OCI-LY7 (cell line): ENCODE measurements around the gene TGM3.

Experiments
- EZH2phosphoT487 ChIP-seq: fragments of 200-600 bp; sonication (generic); IDR thresholded peaks from 2 replicates; pipeline ENCODE4 v1.6.1; 2018; ENCODE audit warnings: low read depth, borderline replicate concordance, mild to moderate bottlenecking, mixed run types, antibody characterized with exemption, low read length, moderate library complexity, mixed read lengths
- TF ChIP-seq, protein P1 (sequence below): fragments of 200-600 bp; sonication (generic); conservative IDR thresholded peaks from 2 replicates; pipeline ENCODE4 v1.5.1; 2014; ENCODE audit warnings: mild to moderate bottlenecking, antibody characterized with exemption, low read length, moderate library complexity, mixed read lengths

DNA sequence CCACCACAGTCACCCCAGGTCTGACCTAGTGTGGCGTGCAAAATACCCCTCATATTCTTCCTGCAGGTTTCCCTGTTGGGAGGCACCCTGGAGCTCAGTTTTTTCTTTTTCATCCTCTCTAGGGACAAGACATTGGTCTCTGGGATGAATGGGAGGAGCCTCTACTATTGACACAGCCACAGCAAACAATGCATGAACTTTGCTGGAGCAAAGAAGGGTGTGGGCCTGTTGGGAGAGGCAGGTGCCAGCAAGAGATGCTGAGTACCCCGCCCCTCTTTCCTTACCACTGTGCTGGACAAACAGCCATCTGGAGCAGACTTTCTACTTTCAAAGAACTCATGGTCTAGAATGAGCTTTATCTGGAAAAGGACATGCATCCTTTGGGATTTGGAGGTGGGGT lies 10.1 kb downstream of the TGM3 start:
- TF ChIP-seq, protein P1, sequence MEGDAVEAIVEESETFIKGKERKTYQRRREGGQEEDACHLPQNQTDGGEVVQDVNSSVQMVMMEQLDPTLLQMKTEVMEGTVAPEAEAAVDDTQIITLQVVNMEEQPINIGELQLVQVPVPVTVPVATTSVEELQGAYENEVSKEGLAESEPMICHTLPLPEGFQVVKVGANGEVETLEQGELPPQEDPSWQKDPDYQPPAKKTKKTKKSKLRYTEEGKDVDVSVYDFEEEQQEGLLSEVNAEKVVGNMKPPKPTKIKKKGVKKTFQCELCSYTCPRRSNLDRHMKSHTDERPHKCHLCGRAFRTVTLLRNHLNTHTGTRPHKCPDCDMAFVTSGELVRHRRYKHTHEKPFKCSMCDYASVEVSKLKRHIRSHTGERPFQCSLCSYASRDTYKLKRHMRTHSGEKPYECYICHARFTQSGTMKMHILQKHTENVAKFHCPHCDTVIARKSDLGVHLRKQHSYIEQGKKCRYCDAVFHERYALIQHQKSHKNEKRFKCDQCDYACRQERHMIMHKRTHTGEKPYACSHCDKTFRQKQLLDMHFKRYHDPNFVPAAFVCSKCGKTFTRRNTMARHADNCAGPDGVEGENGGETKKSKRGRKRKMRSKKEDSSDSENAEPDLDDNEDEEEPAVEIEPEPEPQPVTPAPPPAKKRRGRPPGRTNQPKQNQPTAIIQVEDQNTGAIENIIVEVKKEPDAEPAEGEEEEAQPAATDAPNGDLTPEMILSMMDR, result no peak
- TF ChIP-seq EZH2phosphoT487, result no peak
